Raji (cell line): Measurements from ENCODE around the gene NVL.

ENCODE experiments used
- POLR2A ChIP-seq: IDR thresholded peaks from 2 replicates; pipeline ENCODE4 v1.6.1; 2011; ENCODE audit warnings: low read depth, low read length, control low read depth; ENCODE audit not compliant: insufficient read depth

The NVL gene

DNA sequence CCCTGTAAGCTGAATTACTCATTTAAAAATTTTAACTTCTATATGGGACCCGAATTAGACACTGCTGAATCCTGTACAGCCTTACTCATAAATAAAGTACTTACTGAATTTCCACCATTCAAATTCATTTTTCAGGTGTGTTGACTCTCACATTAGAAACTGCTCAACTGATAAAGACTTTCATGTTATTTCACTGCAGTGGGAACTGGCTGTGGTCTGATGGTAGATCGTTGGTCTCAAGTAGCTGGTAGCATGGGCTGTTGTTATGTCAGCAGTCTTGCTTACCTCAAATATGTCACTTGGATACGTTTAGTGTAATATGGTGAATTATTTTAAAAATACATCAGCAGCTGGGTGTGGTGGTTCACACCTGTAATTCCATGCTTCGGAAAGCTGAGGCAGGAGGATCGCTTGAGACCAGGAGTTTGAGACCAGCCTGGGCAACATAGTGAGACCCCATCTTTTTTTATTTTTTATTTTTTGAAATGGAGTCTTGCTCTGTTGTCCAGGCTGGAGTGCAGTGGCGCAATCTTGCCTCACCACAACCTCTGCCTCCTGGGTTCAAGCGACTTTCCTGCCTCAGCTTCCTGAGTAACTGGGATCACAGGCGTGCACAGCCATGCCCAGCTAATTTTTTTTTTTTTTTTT is 136.5 kb downstream of the NVL start:
- no peak for TF ChIP-seq POLR2A

DNA sequence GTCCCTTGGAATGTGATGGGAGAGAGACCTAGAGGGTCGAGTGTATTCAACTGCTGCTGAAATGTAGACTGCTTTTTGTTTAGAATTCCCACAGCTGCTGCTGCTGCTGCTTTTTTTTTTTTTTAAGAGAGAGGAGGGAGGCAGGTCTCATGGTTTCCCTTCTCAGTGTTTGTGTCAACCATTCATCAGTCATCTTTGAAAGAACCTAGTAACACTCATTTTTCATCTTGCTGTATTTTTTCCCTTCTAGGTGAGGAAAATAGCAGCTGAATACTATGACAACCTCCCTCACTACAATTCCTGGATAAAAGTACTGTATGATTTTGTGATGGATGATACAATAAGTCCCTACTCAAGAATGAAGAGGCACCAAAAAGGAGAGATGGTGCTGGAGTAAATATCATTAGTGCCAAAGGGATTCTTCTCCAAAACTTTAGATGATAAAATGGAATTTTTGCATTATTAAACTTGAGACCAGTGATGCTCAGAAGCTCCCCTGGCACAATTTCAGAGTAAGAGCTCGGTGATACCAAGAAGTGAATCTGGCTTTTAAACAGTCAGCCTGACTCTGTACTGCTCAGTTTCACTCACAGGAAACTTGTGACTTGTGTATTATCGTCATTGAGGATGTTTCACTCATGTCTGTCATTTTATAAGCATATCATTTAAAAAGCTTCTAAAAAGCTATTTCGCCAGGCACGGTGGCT is 137.7 kb downstream of the NVL start:
- no peak for TF ChIP-seq POLR2A

DNA sequence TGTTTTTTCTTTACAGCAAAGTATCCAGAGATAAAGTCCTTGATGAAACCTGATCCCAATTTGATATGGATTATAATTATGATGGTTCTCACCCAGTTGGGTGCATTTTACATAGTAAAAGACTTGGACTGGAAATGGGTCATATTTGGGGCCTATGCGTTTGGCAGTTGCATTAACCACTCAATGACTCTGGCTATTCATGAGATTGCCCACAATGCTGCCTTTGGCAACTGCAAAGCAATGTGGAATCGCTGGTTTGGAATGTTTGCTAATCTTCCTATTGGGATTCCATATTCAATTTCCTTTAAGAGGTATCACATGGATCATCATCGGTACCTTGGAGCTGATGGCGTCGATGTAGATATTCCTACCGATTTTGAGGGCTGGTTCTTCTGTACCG is 140.4 kb downstream of the NVL start:
- TF ChIP-seq POLR2A, result no peak

DNA sequence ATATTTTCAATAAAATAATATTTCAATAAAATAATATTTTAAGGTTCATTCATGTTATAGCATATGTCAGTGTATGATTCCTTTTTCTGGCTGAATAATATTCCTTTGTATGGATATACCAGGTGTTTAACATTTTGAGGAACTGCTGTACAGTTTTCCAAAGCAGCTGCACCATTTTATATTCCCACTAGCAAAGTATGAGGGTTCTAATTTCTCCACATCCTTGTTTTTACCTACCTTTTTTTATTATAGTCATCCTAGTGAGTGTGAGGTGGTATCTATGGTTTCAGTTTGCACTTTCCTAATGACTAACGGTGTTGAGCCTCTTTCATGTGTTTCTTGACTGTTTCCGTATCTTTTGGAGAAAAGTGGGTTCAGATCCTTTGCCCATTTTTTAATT is 141.7 kb downstream of the NVL start:
- no peak for TF ChIP-seq POLR2A

DNA sequence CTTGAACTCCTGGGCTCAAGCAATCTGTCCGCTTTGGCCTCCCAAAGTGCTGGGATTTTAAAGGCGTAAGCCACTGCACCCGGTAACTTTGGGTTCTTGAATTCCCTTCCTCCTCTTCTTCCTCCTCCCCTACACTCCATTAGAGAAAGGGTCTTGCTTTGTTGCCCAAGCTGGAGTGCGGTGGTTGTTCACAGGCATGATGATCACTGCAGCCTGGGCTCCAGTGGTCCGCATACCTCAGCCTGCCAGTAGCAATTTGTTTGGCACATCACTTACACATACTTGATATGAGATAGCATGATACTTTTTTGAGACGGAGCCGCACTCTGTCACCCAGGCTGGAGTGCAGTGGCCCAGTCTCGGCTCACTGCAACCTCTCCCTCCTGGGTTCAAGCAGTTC is 144.8 kb downstream of the NVL start:
- TF ChIP-seq POLR2A, result no peak

DNA sequence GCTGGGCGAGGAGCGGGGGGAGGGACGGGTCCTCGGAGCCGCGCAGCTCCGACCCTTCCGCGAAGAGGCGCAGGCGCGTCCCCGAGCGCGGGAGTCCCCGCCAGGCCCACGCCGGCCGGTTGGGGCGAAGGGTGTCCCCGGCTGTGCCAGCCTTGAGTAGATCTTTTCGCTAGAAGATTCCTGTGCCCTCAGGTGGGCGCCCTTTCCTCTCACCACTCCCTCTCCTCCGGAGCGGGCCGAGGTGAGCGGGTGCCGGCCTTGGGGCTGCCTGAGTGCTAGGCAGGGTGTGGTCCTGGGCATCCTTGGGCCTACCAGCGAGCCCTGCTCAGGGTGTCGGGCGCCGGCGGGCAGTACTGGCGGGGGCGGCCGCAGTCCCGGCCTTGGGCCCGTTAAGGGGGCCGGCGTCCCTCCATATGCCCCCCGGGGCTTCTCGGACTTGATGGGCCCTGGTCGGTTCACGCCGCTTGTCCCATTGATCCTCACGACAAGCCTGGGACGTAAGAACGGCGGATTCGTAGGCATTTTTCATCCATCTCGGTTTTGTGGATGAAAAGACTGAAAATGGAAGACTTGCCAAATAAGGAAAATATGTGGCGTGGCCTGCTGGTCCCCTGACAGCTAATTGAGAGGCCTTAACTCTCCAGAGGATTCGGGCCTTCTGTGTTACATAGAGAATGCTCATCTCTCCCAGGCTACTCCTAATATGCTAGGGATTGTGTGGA is 146.2 kb downstream of the NVL start:
- no peak; the same call in 1 of the 2 replicates for TF ChIP-seq POLR2A

DNA sequence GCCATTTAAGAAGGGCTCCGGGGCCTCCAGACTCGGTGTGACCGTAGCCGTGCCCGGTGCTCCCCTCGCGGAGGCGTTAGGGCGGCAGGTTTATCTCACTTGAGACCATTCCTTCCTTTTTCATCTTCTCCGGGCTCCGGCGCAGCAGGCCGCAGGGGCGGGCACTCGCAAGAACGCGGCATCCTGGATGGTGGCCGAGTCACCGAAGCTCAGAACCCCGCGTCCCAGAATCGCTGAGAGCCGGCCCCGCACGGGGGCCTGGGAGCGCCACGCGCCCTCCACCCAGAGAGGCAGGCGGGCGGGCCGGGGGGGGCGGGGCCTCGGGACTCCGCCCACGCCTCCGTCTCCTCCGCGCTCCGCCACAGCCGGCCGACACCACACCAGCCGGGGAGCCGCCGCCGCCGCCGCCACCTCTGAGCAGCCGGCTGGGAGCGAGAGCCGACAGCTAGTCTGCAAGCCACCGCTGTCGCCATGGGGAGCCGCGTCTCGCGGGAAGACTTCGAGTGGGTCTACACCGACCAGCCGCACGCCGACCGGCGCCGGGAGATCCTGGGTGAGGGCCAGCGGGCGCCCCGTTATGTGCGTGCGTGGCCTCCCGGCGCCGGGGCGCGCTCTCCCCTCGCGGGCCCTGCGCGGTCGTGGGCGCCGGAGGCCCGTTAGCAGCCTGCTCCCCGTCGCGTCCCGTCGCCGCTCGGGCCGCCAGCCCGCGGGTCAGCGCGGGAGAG is 146.9 kb downstream of the NVL start, which contains the start of gene DEGS1:
Gene DEGS1 (plus strand): TSS at position 375 of the 725 bp plus-strand sequence. CDS start 97 bp downstream, at position 472.
- peak; percentile 87 for TF ChIP-seq POLR2A

DNA sequence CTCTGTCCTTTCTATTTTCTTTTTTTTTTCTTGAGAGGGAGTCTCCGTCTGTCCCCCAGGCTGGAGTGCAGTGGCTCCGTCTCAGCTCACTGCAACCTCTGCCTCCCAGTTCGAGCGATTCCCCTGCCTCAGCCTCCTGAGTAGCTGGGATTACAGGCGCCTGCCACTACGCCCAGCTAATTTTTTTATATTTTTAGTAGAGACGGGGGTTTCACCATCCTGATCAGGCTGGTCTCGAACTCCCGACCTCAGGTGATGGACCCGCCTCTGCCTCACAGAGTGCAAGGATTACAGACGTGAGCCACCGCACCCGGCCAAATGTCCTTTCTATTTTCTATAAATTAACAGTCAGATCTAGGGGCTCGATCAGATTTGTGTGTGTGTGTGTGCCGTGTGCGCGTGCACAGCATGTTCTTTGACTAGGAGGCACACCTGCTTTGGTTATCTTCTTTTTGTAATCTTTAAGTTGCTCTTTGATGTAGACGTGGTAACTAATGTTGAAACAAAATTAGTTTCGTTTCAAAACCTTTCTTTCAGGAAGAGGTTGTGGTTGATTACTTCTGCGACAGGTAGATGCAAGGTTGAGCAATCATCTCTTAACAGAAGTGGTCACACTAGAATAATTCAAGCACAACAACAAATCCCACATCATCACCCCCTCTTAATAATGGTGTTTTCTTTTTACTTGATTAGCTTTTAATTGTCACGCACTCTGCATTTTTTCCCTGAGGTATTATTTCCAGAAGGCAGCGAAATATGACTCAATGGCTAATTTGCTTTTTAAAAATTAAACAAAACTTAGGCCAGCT is 147.7 kb downstream of the NVL start:
- TF ChIP-seq POLR2A, result no peak

DNA sequence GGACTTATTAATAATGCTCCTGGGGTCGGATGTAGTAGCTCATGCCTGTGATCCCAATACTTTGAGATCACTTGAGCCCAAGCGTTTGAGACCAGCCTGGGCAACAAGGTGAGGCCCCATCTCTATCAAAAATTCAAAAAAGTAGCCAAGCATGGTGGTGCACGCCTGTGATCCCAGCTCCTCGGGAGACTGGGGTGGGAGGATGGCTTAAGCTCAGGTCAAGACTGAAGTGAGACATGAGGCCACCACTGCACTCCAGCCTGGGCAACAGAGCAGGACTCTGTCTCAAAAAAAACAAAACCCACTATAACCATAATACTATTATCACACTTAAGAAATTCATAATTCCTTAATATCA is 148.5 kb downstream of the NVL start:
- TF ChIP-seq POLR2A, result no peak

DNA sequence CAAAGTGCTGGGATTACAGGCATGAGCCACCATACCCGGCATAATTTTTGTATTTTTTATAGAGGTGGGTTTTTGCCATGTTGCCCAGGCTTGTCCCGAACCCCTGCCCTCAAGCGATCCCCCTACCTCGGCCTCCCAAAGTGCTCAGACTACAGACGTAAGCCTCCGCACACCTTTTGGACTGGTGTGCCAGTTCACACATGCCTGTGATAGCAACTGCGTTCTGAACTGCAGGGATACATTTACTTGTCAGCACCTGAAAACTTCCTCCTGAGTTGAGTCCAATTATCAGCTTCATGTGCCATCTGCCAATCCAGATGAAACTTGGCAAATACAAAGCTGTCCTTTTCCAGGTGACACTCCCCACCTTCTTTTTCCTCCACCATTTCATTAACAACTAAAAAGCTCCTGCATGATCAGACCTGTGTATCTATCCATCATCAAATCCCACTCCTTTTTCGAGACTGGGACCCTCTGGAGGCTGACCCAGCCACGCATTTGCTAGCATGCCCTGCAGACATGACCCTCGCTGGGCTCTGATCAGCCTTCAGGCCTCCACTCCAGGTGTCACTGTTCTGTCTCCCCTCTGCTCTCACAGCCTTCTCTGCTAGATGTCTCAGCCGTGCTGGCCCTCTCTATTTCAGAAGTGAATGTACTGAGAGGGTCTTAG is 149.1 kb downstream of the NVL start:
- TF ChIP-seq POLR2A, result no peak

DNA sequence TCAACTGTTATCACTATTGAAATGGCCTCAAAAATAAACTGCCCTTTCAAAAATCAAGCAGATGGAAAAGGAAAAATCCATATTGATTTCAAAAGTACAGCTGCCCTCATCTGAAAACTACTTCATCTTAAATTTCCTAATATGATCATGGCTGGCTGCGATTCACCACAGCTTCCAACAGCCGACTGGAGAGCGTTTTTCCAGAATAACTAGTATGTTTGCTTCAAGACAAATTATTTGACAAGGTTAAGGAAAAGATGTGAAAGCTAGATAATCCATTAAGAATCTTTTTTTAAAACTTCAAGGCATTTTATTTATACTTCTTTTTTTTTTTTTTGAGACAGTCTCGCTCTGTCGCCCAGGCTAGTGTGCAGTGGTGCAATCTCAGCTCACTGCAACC is 151.1 kb downstream of the NVL start:
- TF ChIP-seq POLR2A, result no peak

DNA sequence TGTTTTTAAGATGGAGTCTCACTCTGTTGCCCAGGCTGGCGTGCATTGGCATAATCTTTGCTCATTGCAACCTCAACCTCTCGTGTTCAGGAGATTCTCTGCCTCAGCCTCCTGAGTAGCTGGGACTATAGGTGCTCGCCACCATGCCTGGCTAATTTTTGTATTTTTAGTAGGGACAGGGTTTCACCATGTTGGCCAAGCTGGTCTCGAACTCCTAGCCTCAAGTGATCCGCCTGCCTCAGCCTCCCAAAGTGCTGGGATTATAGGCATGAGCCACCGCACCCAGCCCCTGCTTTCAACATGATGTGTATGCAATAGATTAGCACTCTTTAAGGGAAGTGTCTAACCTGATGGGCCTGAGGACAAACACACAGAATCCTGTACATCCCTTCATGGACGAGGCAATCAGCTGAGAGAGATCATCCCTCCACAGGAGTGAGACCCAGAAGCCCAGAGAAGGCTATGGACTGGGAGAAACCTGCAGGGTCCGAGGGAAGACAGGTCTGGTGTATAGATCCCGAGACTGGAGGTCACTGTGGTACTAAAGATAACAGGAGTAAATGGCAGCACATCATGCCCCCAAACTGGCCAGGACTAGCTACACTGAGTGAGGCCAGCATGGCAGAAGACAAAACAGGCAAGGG is 152.5 kb downstream of the NVL start:
- TF ChIP-seq POLR2A, result no peak
